GM12875 (cell line): Measurements from ENCODE around the gene EYA2.

ENCODE experiments used
- H3K4me3 ChIP-seq: one replicate; pipeline ENCODE4 v1.5.1; 2011; ENCODE audit warnings: low read depth, low read length, control low read depth
- CTCF ChIP-seq: IDR thresholded peaks from 2 replicates; pipeline ENCODE4 v1.5.1; 2011; ENCODE audit warnings: low read depth, mild to moderate bottlenecking, control low read depth, inconsistent platforms, low read length, moderate library complexity, borderline replicate concordance; ENCODE audit not compliant: insufficient read depth

The EYA2 gene

GRCh38 chr20:46894971-46895905 is 595 bp downstream of the EYA2 start:
- TF ChIP-seq CTCF: no peak
- H3K4me3 ChIP-seq: peak overlapping the region; percentile 73

DNA sequence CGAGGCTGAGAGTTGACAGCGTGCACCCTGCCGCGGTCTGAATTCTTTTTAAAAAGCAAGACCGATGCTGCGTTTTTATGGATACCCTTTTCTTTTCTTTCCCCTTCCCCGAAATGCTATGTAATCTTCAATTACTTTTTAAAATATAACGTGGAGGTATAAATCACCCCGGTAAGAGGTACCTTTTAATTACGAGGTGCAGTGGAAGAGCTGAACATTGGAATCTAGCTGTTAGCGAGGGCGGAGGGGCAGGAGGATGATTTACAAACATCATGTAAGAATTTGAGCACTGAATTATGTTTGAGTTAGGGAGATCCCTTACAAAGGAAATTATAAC is 1.2 kb downstream of the EYA2 start:
- H3K4me3 ChIP-seq: peak overlapping the region; percentile 73
- TF ChIP-seq CTCF: no peak

DNA sequence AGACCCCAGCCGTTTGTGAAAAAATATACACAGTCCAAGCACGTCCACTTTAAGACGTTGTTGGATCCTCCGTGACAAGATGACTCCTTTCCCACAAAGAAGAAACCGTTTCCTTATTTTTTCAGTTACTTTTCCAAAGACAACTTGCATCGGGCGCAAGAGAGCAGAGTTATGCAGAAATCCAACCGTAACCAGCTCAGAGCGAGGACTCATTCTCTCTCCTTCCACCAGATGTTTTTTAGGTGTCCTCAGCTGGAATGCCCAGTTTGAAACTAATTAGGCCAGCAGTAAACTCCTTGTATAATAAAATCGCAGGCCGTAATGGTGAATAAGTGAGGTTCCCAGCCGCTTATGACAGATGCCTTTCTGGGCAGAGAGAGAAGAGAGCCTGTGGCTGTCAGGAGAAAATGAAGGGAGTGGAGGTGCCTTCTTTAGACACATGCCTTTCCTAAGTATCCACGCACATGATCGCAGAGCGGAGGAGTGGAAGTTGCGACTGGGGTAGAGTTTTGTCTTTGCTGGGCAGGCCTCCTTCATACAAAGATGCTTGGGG is 2.8 kb downstream of the EYA2 start:
- no peak overlapping the region for H3K4me3 ChIP-seq
- TF ChIP-seq CTCF: no peak

DNA sequence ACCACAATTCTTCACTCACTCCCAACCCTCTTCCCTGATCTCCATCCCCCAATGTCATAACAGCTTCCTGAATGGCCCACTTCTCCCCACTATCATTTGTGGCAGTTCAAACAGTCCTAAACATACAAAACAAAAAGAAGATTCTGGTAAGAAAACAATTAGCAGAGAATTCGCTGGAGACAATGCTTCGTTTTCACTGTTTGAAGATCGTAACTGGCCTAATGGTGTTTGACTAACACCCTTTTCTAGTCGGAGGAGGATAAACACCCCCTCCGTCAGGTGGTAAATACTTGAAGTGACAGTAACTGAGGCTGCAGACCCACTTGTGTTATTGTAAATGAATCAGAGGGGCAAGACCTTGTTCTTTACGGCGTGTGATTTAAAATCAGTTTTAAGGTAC is 3.8 kb downstream of the EYA2 start:
- H3K4me3 ChIP-seq: no peak overlapping the region
- no peak for TF ChIP-seq CTCF

DNA sequence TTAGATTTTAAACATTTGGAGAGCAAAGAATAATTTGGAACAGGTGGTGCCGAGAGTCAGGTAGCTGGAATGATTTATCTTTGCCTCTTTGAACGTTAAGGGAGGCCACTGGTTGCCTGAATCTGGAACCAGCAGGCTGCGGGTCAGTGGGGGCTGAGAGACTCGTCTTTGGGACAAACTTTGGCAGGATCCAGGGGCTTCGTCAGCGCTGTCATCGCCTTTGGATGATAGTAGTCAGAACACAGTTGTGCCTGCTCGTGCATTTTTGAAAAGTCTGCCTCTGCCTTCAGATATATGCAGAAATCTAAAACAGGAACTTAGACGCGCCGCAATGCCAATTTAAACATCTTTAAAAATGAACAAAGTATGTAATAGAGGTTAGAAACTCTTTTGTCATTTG is 5.0 kb downstream of the EYA2 start:
- peak overlapping the region; percentile 12 for H3K4me3 ChIP-seq
- no peak for TF ChIP-seq CTCF

- no peak for TF ChIP-seq CTCF
- H3K4me3 ChIP-seq: no peak overlapping the region
Measured at GRCh38 chr20:46900086-46900485, 5.4 kb downstream of the EYA2 start.

GRCh38 chr20:46900826-46901225 is 6.2 kb downstream of the EYA2 start:
- no peak overlapping the region for H3K4me3 ChIP-seq
- TF ChIP-seq CTCF: no peak
